ENCODE data around the gene TECPR2. TPM values are rescaled to one million over a fixed set of nuclear protein-coding genes. Genes with fewer than 3 reads are reported as not detected.
"Not testable (repeated sequence)": the region's sequence is repeated elsewhere in the genome, so short reads cannot be mapped to it uniquely, and the experiment has no call there.

TECPR2 gene
- total RNA-seq, 2 experiments from 2014 or later: 4.8 to 5.7 TPM

GRCh38 chr14:102351593-102351992 is 11.1 kb upstream of the TECPR2 start:
- H3K4me3 Mint-ChIP-seq, H3K4me1 Mint-ChIP-seq, H3K27me3 Mint-ChIP-seq, H3K27ac Mint-ChIP-seq, H3K9me3 Mint-ChIP-seq, DNase-seq: not testable (repeated sequence)
- peaks cover 24% of the 10 kb centered on the region for H3K36me3 Mint-ChIP-seq

DNA sequence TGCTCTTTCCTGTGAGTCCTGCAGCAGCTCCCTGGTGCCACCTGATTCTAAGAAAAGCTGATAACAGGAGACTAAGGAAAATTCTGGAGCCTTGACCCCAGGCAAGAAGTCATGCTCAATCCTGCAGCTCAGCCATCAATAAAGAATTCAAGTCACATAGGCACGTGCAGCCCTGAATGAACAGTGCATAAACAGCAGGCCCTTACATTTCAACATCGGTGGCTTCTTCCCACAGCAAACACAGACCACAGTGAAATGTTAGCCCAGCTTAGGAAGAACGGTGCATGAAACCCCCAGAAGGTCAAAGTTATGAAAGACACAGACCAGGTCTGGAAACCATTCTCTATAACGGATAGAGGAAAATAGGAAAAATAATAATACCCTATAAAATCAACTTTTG is 10.5 kb upstream of the TECPR2 start:
- no peak for DNase-seq
- peaks cover 7% of the 10 kb centered on the region for H3K4me1 Mint-ChIP-seq
- peaks cover 23% of the 10 kb centered on the region for H3K36me3 Mint-ChIP-seq
- no peaks in the 10 kb centered on the region for H3K9me3 Mint-ChIP-seq
- no peaks in the 10 kb centered on the region for H3K27me3 Mint-ChIP-seq
- no peak overlapping the region for H3K4me3 Mint-ChIP-seq
- no peak overlapping the region for H3K27ac Mint-ChIP-seq

DNA sequence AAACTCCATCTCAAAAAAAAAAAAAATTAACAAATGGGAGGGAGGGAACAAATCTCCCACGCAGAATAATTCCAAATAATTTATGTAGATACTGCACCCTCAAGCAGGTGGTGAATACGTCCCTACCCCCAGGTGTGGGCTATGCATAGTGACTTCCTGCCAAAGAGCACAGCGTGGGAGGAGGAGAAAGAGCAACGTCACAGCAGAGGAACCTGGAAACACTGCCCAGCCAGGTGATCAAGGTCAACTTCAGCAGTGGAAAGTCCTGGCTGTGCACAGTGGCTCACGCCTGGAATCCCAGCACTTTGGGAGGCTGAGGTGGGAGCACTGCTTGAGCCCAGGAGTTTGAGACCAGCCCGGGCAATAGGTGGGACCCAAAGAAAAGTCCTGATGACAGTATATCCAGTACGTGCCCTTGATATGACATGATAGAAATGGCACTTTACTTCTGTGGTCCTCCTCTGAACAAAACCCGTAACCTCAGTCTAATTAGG is 9.6 kb upstream of the TECPR2 start:
- DNase-seq: no peak
- H3K27ac Mint-ChIP-seq: no peak overlapping the region
- H3K4me1 Mint-ChIP-seq: peaks cover 10% of the 10 kb centered on the region
- H3K4me3 Mint-ChIP-seq: no peak overlapping the region
- H3K36me3 Mint-ChIP-seq: peaks cover 28% of the 10 kb centered on the region
- H3K27me3 Mint-ChIP-seq: no peaks in the 10 kb centered on the region
- no peaks in the 10 kb centered on the region for H3K9me3 Mint-ChIP-seq

GRCh38 chr14:102356280-102356679 is 6.5 kb upstream of the TECPR2 start:
- H3K36me3 Mint-ChIP-seq: peaks cover 29% of the 10 kb centered on the region
- no peak for DNase-seq
- no peaks in the 10 kb centered on the region for H3K9me3 Mint-ChIP-seq
- H3K4me1 Mint-ChIP-seq: peaks cover 23% of the 10 kb centered on the region
- H3K4me3 Mint-ChIP-seq: no peak overlapping the region
- H3K27me3 Mint-ChIP-seq: no peaks in the 10 kb centered on the region
- no peak overlapping the region for H3K27ac Mint-ChIP-seq

- H3K27me3 Mint-ChIP-seq: no peaks in the 10 kb centered on the region
- H3K36me3 Mint-ChIP-seq: peaks cover 25% of the 10 kb centered on the region
- H3K27ac Mint-ChIP-seq: no peak overlapping the region
- DNase-seq: no peak
- H3K4me3 Mint-ChIP-seq: no peak overlapping the region
- peaks cover 31% of the 10 kb centered on the region for H3K4me1 Mint-ChIP-seq
- H3K9me3 Mint-ChIP-seq: no peaks in the 10 kb centered on the region
Measured at GRCh38 chr14:102359341-102359740, 3.4 kb upstream of the TECPR2 start.

DNA sequence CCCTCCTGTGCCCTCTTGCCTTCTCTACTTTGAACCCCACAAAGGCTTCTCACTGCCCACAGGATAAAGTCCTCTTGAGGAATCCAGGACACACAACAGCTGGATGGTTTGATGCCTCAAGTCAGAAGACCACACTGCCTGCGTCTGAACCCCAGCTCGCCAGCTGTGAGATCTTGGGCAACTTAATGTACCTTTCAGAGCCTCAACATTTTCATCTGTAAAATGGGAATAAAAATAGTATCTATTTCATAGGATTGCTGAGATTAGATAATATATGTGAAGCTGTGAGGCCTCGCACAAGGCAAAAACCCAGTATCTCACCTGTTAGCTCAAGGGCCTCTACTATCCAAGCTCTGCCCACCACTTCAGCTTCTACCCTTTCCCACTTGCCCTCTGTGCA is 2.4 kb upstream of the TECPR2 start:
- peaks cover 17% of the 10 kb centered on the region for H3K36me3 Mint-ChIP-seq
- H3K27ac Mint-ChIP-seq: peak overlapping the region; percentile 47
- peaks cover 31% of the 10 kb centered on the region for H3K4me1 Mint-ChIP-seq
- DNase-seq: no peak
- no peaks in the 10 kb centered on the region for H3K27me3 Mint-ChIP-seq
- no peaks in the 10 kb centered on the region for H3K9me3 Mint-ChIP-seq
- no peak overlapping the region for H3K4me3 Mint-ChIP-seq

GRCh38 chr14:102362084-102362483 is 657 bp upstream of the TECPR2 start:
- H3K36me3 Mint-ChIP-seq: peaks cover 14% of the 10 kb centered on the region
- H3K27me3 Mint-ChIP-seq: no peaks in the 10 kb centered on the region
- H3K4me3 Mint-ChIP-seq: peak overlapping the region; percentile 90
- no peaks in the 10 kb centered on the region for H3K9me3 Mint-ChIP-seq
- H3K4me1 Mint-ChIP-seq: peaks cover 28% of the 10 kb centered on the region
- H3K27ac Mint-ChIP-seq: peak overlapping the region; percentile 96
- peak; percentile 65 for DNase-seq

DNA sequence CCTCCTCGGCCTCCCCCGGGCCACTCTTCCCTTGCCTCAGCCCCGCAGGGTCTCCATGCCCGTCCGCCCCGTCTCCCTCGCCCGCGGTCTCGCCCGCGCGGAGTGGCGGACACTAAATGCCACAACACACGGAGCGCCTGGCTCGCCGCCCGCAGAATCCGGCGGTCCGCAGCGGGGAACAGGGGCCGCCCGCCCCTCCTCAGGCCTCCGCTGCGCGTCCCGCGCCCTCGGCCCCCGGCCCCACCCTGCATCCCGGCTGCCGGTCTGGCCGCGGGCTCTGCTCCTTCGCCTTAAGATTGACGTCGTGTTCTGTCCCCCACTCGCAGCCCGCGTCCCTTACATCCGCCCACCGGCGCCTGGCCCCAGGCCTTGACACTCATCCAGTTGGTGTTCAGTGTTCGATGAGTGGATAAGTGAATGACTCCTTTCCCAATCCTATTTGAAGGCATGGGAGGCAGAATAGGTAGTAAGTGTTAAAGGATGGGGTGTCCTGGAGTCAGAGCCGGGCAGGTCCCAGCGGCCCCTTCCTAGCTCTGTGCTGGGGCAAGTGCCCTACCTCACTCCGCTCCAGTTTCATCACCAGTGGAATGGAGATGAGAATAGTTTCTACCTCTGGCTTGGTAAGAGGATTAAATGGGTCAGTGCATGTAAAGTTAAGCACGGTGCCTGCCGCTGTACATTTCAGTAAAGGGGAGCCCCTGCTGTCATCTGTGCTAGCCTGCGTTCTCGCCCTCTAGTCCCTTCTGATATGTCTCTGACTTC is 622 bp downstream of the TECPR2 start:
- no peaks in the 10 kb centered on the region for H3K9me3 Mint-ChIP-seq
- H3K27ac Mint-ChIP-seq: peak overlapping the region; percentile 80
- H3K36me3 Mint-ChIP-seq: peaks cover 8% of the 10 kb centered on the region
- peak; percentile 41 for DNase-seq
- H3K27me3 Mint-ChIP-seq: no peaks in the 10 kb centered on the region
- no peak overlapping the region for H3K4me3 Mint-ChIP-seq
- peaks cover 35% of the 10 kb centered on the region for H3K4me1 Mint-ChIP-seq

GRCh38 chr14:102370305-102370809 is 7.6 kb downstream of the TECPR2 start:
- no peak for DNase-seq
- peaks cover 35% of the 10 kb centered on the region for H3K4me1 Mint-ChIP-seq
- no peak overlapping the region for H3K27ac Mint-ChIP-seq
- H3K4me3 Mint-ChIP-seq: no peak overlapping the region
- H3K27me3 Mint-ChIP-seq: no peaks in the 10 kb centered on the region
- H3K9me3 Mint-ChIP-seq: no peaks in the 10 kb centered on the region
- H3K36me3 Mint-ChIP-seq: no peaks in the 10 kb centered on the region

GRCh38 chr14:102371361-102371760 is 8.6 kb downstream of the TECPR2 start:
- peaks cover 44% of the 10 kb centered on the region for H3K4me1 Mint-ChIP-seq
- no peak overlapping the region for H3K27ac Mint-ChIP-seq
- no peaks in the 10 kb centered on the region for H3K36me3 Mint-ChIP-seq
- no peak overlapping the region for H3K4me3 Mint-ChIP-seq
- no peaks in the 10 kb centered on the region for H3K9me3 Mint-ChIP-seq
- no peaks in the 10 kb centered on the region for H3K27me3 Mint-ChIP-seq
- no peak for DNase-seq

DNA sequence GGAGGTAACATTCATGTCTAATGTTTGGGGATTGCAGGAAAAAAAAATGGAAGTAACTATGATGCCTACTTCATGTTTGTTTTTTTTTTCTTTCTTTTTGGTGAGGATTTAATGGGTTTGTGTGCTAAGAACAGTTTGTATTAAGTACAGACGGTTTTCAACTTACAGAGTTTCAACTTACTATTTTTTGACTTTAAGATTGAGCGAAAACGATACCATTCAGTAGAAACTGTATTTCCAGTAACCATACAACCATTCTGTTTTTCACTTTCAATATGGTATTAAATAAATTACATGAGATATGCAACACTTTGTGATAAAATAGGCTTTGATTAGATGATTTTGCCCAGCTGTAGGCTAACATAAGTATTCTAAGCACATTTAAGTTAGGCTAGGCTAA is 10.4 kb downstream of the TECPR2 start:
- no peak overlapping the region for H3K27ac Mint-ChIP-seq
- peaks cover 37% of the 10 kb centered on the region for H3K4me1 Mint-ChIP-seq
- no peaks in the 10 kb centered on the region for H3K9me3 Mint-ChIP-seq
- no peak for DNase-seq
- no peak overlapping the region for H3K4me3 Mint-ChIP-seq
- H3K27me3 Mint-ChIP-seq: no peaks in the 10 kb centered on the region
- no peaks in the 10 kb centered on the region for H3K36me3 Mint-ChIP-seq

- peaks cover 27% of the 10 kb centered on the region for H3K4me1 Mint-ChIP-seq
- peaks cover 3% of the 10 kb centered on the region for H3K36me3 Mint-ChIP-seq
- no peak for DNase-seq
- H3K27me3 Mint-ChIP-seq: no peaks in the 10 kb centered on the region
- H3K27ac Mint-ChIP-seq: no peak overlapping the region
- no peaks in the 10 kb centered on the region for H3K9me3 Mint-ChIP-seq
- no peak overlapping the region for H3K4me3 Mint-ChIP-seq
Measured at GRCh38 chr14:102374264-102374663, 11.5 kb downstream of the TECPR2 start.

- Mint-ChIP-seq H3K4me1 (peaks cover 27% of the 10 kb centered on the region), H3K27ac (peak overlapping the region; percentile 73), H3K27me3 (no peaks in the 10 kb centered on the region), H3K4me3 (no peak overlapping the region), H3K36me3 (peaks cover 7% of the 10 kb centered on the region), H3K9me3 (no peaks in the 10 kb centered on the region)
- peak; percentile 8 for DNase-seq
Measured at GRCh38 chr14:102375119-102375518, 12.4 kb downstream of the TECPR2 start.

DNA sequence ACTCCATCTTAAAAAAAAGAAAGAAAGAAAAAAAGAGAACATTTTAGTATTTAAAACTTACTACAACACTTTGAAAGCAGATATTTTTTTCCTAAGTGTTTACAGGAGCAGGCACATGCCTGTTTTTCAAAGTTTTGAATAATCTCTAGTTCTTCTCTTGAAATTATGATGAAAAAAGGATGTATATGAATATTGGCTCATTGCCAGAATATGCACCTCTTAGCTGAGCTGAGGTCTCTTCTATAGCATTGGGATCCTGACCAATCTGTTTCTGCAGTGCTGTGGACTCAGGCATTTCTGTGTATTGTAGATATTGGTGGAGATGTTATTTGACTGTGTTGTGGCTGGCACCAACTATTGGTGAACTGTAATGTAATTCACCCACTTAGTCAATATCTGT is 15.0 kb downstream of the TECPR2 start:
- H3K27ac Mint-ChIP-seq: no peak overlapping the region
- no peak for DNase-seq
- H3K4me3 Mint-ChIP-seq: no peak overlapping the region
- peaks cover 10% of the 10 kb centered on the region for H3K36me3 Mint-ChIP-seq
- H3K27me3 Mint-ChIP-seq: no peaks in the 10 kb centered on the region
- H3K9me3 Mint-ChIP-seq: no peaks in the 10 kb centered on the region
- peaks cover 24% of the 10 kb centered on the region for H3K4me1 Mint-ChIP-seq

DNA sequence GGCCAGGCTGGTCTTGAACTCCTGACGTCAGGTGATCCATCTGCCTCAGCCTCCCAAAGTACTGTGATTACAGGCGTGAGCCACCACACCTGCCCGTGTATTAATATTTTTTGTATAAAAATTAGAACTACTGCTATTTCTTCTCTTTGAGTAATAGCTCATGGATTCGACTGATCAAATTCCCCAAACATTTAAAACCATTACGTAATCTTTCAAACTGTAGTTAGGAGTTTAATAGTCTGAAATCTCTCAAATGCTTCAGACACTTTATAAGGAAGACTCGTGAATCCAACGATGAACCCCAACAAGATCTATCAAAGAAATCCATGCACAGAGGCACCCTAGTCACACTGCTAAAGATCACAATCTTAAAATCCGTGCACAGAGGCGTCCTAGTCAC is 16.1 kb downstream of the TECPR2 start:
- H3K27ac Mint-ChIP-seq: no peak overlapping the region
- peaks cover 18% of the 10 kb centered on the region for H3K4me1 Mint-ChIP-seq
- no peaks in the 10 kb centered on the region for H3K9me3 Mint-ChIP-seq
- H3K4me3 Mint-ChIP-seq: no peak overlapping the region
- H3K36me3 Mint-ChIP-seq: peaks cover 10% of the 10 kb centered on the region
- H3K27me3 Mint-ChIP-seq: no peaks in the 10 kb centered on the region
- DNase-seq: no peak

DNA sequence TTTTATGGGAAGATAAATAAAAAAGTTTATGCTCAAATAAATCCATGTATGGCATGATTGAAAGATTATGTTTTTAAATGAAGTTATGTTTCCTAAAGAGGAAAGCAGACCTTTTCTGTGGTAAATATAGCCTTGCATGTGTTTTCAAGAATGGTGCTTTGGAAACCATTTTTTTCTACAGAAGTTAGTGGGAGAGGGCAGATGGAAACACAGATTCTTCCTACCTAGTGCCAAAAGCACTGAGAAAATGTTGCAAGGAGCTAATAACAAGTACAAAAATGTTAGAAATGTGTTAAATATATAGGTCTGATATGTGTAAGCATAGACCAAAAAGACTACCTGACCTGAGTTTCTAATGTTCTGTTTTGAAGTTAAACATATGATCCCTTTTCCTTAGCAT is 24.3 kb downstream of the TECPR2 start:
- H3K27ac Mint-ChIP-seq: no peak overlapping the region
- peaks cover 5% of the 10 kb centered on the region for H3K36me3 Mint-ChIP-seq
- peaks cover 5% of the 10 kb centered on the region for H3K4me1 Mint-ChIP-seq
- H3K9me3 Mint-ChIP-seq: no peaks in the 10 kb centered on the region
- no peak overlapping the region for H3K4me3 Mint-ChIP-seq
- no peaks in the 10 kb centered on the region for H3K27me3 Mint-ChIP-seq
- DNase-seq: no peak

Measured in activated naive CD8-positive, alpha-beta T cell treated with anti-CD3 and anti-CD28 coated beads for 36 hours (primary cell).